GM18507 (cell line): ENCODE results near the gene GATA5.
"Not testable (repeated sequence)": the region's sequence is repeated elsewhere in the genome, so short reads cannot be mapped to it uniquely, and the experiment has no call there.

ENCODE experiments used
- DNase-seq: peaks from one replicate; pipeline ENCODE4 v3.0.0; 2011; ENCODE audit warnings: low read depth; ENCODE audit not compliant: insufficient read length; ENCODE audit errors: extremely low spot score
- FAIRE-seq: peaks from 2 replicates; lab custom pipeline; 2011; peaks lifted over from hg19 to GRCh38; lab: Jason Lieb, UNC

The GATA5 gene

DNA sequence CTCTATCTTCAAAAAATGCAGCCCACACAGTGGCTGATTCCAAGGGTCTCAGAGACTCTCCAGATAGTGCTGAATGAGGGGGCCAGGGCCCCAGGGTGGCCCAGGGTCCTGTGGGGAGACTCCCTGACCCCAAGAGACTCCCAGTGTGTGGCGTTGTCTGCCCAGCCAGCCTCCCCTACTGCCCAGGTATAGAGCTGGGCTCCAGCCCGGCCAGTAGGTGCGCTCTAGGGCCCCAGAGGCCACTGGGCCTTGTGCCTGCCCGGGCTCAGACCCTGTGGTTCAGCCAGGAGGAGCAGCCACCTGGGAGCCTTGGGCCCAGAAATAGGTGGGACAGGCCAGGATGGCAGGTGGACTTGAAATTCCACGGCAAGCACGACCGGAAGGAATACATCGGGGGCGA, 30.3 kb upstream of the GATA5 start:
- FAIRE-seq (no peak), DNase-seq (no peak)

- no peak for FAIRE-seq
Observed at GRCh38 chr20:62505337-62506045, 29.7 kb upstream of the GATA5 start.

GRCh38 chr20:62504323-62504722, 28.5 kb upstream of the GATA5 start:
- FAIRE-seq (no peak), DNase-seq (no peak)

More at GRCh38 chr20:62505337-62506045, 29.7 kb upstream of the GATA5 start:
- no peak for DNase-seq

- DNase-seq: no peak
- FAIRE-seq: no peak
Observed at GRCh38 chr20:62503401-62504178, 27.8 kb upstream of the GATA5 start.

DNA sequence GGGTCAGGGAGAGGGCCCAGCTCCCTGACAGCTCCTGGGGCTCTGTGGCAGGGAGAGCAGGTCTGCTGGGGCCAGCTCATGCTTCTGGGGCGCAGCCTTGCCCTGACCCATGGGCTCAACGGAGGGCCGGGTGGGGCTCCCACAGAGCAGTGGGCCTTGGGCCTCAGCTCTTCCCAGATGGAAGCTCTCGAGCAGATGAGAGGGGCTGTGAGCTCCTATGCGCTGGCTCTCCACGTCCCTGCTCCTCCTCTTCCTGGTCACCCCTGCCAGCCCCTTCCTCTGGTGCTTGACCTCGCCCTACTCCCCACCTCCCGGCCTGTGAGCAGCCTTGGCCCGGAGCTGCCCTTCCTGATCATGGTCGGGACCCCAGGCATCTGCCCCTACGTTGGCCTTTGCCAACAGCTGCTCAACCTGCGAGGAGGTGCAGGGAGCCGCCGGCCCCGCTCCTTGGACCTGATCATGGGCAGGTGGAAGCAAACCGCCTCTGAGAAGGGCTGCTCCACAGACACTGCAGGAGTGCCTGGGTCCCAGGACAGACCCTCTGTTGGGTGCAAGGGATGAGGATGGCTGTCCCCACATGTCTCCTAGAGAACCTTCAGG, 26.8 kb upstream of the GATA5 start:
- DNase-seq (no peak), FAIRE-seq (no peak)

DNA sequence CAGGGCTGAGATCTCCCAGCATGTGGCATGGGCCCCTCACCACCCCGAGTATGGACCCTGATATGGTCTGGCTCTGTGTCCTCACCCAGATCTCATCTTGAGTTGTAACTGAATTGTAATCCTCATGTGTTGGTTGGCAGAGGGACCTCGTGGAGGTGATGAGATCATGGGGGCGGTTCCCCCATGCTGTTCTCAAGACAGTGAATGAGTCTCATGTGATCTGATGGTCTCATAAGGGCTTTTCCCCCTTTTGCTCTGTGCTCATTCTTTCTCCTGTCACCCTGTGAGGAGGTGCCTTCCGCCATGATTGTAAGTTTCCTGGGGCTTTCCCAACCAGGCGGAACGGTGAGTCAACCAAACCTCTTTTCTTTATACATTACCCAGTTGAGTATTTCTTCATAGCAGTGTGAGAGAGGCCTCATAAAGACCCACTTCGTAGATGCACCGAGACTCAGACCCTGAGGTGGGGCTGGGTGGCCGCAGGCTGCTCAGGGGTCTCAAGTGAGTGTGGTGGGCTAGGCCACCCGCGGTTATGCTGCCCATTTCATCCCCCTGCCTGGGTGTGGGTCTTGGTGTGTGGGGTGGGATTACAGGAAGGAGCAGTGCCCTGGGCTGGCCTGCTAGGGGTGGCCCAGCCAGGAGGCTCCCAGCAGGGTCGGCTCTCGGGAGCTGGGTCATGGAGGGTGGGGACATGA, 26.2 kb upstream of the GATA5 start:
- FAIRE-seq (peak; percentile 96), DNase-seq (no peak)

GRCh38 chr20:62500237-62500864, 24.6 kb upstream of the GATA5 start:
- DNase-seq (peak; percentile 73), FAIRE-seq (peak; percentile 74)

GRCh38 chr20:62499758-62500236, 24.0 kb upstream of the GATA5 start:
- FAIRE-seq: no peak

DNA sequence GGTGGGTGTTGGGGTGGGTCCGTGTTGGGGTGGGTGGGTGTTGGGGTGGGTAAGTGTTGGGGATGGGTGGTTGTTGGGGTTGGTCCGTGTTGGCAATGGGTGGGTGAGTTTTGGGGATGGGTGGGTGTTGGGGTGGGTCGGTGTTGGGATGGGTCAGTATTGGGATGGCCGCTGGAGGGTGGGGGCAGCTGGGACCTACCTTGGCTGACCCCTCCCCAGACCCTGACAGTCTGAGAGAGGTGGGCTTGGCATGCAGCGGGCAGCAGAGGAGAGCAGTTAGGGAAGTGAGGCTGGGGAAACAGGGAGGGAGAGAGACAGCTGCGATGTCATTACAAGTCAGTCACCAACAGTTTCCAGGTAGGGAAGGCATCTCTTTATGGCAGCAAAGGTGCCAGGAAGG, 23.1 kb upstream of the GATA5 start:
- no peak for FAIRE-seq
- DNase-seq: no peak

More at GRCh38 chr20:62499758-62500236, 24.0 kb upstream of the GATA5 start:
- no peak for DNase-seq

GRCh38 chr20:62496568-62497218, 20.9 kb upstream of the GATA5 start:
- DNase-seq (no peak), FAIRE-seq (no peak)

DNA sequence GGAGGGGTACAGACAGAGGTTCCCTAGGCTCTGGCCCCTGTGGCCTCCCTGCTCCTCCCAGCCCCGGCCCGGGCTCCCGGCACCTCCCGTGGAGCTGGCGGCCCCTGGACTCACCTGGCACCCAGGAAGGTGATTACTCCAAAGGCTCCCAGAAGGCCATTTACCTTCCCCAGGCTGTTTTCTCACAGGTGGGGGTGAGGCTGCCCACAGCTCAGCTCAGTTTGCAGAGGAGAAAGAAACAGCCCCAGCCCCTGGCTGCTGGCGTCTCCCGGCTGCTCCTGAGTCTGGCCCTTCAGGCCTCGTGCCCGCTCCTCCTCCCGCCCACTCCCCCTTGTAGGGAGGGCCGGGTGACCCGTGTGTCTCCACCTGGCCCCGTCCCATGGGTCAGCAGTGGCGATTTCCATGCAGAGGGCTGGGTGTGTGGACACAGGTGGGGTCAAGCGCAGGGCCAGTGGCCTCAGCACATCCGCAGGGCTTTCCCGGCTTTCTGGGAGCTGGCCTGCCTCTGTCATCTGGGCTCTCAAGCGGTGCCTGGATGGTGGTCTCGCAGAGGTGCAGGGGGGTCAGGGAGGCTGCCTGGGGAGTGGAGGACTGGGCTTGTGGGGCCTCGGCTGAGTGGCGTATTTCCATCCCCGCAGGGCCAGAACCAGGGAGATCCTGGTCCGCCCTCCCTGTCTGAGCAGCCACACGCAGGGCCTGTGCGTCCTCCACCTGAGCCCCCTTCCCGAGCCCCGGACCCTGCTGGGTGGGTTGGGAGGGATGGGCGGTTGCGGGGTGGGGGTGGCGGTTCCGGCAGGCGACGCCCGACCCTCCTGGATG, 20.2 kb upstream of the GATA5 start:
- no peak for FAIRE-seq
- no peak for DNase-seq

DNA sequence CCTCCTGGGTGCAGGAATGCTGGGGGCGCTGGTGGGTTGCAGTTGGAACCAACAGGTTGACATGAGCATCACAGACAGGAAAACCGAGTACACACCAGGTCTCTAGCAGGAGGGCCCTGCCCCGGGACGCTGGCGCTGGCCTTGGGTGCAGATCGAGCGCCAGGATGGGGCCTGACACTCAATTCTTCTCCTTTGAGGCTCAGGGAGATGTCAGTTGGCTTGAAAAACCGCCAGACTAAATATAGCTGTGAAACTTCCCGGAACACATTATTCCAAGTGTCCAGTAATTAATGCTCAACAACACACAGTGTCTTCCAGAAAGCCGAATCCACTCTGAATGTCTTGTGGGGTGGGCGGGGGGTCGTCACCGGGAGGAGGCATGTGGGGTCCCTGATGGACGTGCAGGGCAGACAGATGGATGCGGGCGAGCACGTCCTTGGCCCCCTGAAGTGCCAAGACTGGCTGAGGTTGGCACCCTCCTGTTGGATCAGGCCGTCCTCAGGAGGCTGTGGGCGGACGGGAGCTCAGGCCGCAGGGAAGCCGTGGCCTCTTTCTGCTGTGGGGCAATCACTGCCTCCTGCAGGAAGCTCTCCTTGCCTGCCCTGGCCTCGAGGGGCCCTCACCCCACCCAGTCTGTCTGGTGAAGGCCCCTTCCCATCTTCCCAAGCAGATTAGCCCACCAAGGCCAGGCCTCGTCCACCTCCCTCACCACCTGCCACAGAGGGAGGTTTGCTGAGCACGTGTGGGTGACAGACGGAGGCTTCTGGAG, 19.4 kb upstream of the GATA5 start:
- FAIRE-seq (no peak), DNase-seq (no peak)

- no peak for FAIRE-seq
- DNase-seq: no peak
Observed at GRCh38 chr20:62494537-62494936, 18.7 kb upstream of the GATA5 start.

GRCh38 chr20:62493886-62494285, 18.1 kb upstream of the GATA5 start:
- no peak for DNase-seq
- no peak for FAIRE-seq

GRCh38 chr20:62493253-62493885, 17.6 kb upstream of the GATA5 start:
- no peak for FAIRE-seq

GRCh38 chr20:62492711-62493110, 16.9 kb upstream of the GATA5 start:
- DNase-seq (no peak), FAIRE-seq (no peak)

More at GRCh38 chr20:62493253-62493885, 17.6 kb upstream of the GATA5 start:
- no peak for DNase-seq

- FAIRE-seq, DNase-seq: not testable (repeated sequence)
Observed at GRCh38 chr20:62490783-62491182, 15.0 kb upstream of the GATA5 start.
